ENCODE measurements around the gene METTL13.

DNA sequence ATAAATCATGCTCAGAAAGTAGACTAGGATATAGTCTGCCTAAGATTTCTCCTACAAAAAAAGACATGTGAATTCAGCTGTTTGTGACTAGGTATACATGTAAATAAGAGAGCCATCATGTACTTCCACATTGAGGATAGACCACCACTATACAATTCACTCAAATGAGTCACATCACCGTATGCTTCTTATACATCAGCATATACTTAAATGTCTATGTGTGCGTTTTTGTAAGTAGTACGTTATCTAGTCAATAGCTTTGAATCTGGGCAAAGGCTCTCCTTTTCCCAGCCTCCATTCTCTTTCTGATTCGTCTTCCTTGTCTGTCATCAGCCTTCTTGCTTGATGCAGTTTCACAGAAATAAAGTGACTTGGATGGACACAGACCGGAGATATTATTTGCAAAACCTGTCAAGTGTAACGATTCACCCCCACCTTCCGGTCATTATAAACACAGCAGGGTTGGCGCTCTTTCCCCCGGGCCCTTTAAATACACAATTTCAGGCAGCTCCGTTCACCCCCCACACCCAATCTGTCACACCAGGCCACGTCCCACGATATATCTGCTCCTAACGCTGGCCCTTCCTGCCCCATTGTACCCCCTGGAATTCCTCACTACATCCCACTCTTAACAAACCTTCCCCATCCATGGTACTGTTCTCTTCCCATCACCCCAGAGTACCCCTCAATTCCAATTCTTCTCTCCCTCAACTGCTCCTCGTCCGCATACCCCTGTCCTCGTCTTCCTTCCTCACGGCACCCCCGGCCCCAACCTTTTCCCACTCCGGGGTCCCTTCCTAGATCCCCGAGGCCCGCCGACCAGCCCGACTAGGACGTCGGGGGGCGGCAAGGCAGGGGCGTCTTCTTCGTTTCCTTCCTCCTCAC, 40.2 kb upstream of the METTL13 start:
- TF ChIP-seq, protein P1, sequence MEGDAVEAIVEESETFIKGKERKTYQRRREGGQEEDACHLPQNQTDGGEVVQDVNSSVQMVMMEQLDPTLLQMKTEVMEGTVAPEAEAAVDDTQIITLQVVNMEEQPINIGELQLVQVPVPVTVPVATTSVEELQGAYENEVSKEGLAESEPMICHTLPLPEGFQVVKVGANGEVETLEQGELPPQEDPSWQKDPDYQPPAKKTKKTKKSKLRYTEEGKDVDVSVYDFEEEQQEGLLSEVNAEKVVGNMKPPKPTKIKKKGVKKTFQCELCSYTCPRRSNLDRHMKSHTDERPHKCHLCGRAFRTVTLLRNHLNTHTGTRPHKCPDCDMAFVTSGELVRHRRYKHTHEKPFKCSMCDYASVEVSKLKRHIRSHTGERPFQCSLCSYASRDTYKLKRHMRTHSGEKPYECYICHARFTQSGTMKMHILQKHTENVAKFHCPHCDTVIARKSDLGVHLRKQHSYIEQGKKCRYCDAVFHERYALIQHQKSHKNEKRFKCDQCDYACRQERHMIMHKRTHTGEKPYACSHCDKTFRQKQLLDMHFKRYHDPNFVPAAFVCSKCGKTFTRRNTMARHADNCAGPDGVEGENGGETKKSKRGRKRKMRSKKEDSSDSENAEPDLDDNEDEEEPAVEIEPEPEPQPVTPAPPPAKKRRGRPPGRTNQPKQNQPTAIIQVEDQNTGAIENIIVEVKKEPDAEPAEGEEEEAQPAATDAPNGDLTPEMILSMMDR (IDR thresholded peaks at IDR 0.05) = no peak
- TF ChIP-seq EZH2 (IDR thresholded peaks at IDR 0.05; ENCODE audit: borderline replicate concordance, insufficient read depth, low read depth, low read length, poor library complexity, severe bottlenecking) = no peak

Measured in B cell (primary cell).